NCI-H2107 (cell line): ENCODE data around the gene TADA2B.
"Not testable (repeated sequence)": the region's sequence is repeated elsewhere in the genome, so short reads cannot be mapped to it uniquely, and the experiment has no call there.

Experiments
- DNase-seq: peaks from one replicate; lab custom pipeline; 2025; lab: John Stamatoyannopoulos, UW

TADA2B gene

GRCh38 chr4:7083597-7084563 is 40.7 kb downstream of the TADA2B start:
- DNase-seq, result no peak

GRCh38 chr4:7084564-7084961 is 41.4 kb downstream of the TADA2B start:
- DNase-seq, result not testable (repeated sequence)

DNA sequence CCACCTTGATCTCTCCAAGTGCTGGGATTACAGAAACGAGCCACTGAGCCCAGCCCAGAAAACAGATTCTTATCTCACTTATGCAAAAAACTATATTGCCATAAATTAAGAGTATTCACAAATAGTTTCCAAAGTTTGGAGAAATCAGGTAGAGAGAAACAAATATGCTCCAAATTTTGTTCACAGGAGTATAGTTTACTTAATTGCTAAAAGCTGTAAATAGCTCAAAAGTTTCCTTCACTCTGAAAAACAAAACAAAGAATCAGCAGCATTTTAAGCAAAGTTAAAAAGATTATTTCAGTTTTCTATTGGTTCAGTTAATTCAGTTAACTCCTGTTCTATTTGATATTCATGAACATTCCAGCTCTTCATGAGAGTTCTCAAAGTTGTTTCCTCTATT is 43.2 kb downstream of the TADA2B start:
- no peak for DNase-seq

GRCh38 chr4:7087036-7087435 is 43.9 kb downstream of the TADA2B start:
- no peak for DNase-seq

DNA sequence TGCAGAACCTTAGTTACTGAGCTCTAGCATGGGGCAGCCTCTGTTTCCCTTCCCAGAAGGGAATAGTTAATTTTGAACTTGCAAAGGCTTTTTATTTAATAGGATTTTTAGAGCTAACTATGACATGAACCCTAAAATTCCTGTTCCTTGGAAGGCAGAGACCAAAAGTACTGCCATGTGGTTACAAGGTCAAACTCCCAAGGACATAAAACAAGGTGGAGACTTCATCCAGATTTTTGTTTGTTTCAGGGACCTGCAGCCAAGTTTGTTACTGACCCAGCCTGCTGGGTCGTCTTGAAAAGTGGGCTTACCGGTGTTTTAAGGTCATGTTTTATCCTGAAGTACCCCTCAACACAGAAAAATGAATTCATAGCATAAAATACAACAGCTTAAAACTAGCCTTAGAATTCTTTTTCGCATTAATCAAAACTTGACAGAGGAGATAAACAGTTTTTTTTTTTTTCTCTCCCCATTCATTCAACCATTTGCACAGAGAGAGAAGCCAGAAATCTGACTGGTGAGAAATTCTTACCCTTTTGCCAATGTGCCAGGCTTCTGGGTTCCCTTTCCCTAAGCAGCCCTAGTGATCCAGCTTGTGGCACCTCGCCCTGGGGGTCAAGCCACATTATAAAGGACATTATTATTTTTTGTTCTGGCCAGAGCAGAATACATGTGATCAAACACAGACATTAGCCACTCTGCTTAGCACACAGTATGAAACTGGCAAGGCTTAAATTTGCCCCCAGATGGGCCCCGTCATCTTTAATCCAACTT is 46.2 kb downstream of the TADA2B start:
- DNase-seq, result no peak

DNA sequence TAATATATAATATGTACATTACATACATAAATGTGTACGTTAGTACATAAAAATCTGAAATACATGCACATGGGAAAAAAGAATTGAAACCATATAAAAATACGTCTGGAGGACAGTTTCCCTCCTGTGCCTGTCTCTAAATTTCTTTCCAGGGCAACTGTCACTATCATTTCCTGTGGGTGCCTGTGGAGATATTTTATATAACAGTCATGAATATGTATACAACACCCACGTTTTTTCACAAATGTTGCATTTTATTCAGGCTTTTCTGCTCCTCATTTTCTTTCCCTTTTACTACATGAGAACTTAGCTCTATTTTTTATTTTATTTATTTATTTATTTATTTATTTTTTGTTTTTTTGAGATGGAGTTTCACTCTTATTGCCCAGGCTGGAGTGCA is 48.9 kb downstream of the TADA2B start:
- no peak for DNase-seq

GRCh38 chr4:7094916-7095315 is 51.7 kb downstream of the TADA2B start:
- no peak for DNase-seq

- DNase-seq, result no peak
Observed at GRCh38 chr4:7095611-7096155, 52.5 kb downstream of the TADA2B start.

- no peak for DNase-seq
Observed at GRCh38 chr4:7096236-7096635, 53.1 kb downstream of the TADA2B start.

DNA sequence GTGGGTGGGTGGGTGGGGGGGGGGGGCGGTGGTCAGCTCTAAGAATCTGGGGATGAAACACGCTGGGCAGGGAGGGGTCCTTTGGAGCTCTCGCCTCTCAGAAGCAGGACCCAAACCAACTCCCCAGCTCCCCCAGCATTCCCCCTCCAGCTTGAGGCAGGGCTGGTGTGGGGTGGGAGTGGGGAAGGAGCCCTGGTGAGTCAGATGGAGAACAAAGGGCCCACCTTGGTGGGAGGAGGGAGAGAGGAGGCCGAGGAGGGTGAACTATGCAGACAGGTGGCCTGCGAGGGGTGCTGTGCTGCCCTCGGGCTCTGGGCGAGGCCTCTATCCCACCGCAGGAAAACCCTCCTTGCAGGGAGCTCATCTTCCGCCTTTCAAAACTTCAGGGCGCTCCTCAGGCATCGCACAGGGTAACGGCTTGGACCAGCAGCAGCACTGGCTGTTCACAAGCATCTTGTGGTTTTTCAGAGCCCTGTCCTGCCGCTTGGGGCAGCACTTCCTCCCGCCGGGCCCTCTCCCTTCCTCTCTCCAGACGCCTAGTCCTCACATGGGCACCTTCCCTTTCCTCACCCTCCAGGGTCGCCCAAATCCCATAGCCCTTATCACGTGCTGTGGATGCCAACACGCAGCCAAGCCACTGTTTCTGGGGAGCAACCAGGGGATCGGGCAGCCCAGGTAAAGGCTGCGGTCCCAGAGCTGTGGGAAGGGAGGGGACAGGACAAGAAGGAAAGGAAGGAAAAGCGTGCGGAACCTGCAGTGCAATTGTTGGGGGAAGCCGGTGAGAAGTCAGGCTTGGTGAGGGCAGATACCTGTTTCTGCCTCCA is 58.7 kb downstream of the TADA2B start:
- DNase-seq, result no peak

- not testable (repeated sequence) for DNase-seq
Observed at GRCh38 chr4:7102516-7102909, 59.3 kb downstream of the TADA2B start.

DNA sequence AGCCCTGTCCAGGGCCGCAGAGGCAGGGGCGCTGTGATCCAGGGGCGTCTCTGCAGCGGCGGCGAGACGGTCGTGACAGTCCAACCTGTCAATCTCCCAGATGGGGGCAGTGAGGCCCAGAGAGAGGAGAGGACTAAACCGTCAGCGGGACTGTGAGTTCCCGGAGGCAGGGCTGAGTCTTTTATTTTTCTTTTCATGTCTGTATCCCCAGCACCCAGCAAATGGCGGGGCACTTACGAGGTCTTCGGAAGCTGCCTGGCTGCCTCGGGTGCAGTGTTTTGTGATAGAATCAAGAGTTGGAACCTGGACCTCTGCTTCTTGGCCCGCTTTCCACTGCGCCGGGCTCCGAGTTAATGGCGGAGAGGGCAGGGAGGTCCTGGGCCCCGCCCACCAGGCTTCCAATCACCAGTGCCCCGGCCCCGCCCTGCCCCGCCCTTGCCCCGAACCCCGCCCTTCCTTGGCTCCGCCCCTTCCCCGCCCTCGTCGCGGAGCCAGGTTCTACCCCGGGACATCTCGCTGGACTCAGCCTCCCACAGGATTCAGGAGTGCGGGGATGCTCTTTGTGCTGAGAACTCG is 59.9 kb downstream of the TADA2B start:
- DNase-seq, result no peak

DNA sequence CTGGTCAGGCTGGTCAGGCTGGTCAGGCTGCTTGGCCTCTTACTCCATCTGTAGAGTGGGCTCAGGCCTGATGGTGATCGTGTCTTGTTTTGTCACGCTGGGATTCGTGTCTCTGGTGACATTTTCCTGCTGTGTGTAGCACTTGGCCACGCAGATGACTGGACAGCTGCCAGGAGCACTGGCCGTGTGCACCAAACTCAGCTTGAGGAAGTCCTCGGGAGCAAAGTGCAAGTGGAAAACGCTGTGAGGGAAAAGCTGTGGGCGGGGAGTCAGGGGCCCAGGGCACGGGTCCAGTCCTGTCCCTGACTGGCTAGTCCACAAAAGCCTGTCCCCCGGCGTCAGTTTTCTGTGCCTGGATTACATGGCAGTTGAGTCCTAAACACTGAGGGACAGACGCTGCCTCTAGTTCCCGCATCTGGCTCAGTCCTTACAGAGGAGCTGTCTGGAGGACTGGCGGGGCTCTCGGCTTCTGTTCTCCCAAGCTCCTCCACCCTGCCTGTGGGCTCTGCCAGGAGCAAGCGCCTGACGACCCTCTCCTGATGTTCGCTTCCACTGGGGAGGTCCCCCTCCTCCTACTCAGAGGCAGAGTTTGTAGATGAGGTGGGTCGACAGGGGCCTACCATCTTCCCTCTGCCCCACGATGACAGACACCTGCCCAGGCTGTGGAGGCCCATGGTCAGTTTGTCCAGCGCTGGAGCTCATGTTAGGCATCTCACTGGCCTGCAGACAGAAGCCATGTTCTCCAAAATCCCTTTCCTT is 60.6 kb downstream of the TADA2B start:
- DNase-seq, result no peak

DNA sequence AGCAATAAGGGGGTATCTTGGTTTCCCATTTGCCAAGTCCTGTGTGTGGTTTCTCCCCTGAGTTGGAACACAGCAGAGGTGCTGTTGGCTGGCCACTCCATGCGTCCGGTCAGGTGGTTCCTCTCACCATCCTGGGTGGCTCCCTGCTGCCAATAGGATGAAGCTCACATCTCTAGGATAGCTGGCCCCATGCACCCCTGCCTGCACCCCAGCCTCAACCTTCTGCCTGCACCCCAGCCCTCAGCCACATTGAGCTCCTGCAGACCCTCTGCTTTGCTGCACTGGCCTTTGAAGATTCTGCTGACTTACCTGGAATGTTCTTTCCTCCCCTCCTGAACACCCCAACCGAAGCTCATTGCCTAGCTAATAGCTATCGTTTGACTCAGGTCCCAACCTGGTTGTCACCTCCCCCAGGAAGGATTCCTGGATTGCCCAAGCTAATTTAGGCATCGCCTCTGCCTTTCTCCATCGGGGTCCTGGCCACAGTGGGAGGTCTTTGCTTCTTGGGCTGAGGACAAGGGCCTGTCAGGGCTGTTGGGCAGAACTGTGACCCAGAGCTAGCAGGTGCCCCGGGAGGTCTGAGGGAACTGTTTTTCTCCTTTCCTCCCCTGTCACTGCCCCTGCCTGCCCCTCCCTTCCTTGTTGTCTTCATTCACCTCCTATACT is 61.3 kb downstream of the TADA2B start:
- no peak for DNase-seq

- no peak for DNase-seq
Observed at GRCh38 chr4:7105276-7105675, 62.1 kb downstream of the TADA2B start.

- DNase-seq, result no peak
Observed at GRCh38 chr4:7107166-7107905, 64.2 kb downstream of the TADA2B start.
